ENCODE measurements around the gene ENGASE. TPM values are rescaled to one million over a fixed set of nuclear protein-coding genes. Genes with fewer than 3 reads are reported as not detected.
A peak's percentile ranks its signal among the peaks of the same experiment; 100 is the strongest.
"Not testable (repeated sequence)": the region's sequence is repeated elsewhere in the genome, so short reads cannot be mapped to it uniquely, and the experiment has no call there.

The ENGASE gene
- total and polyA plus RNA-seq, 2 experiments from 2014 or later, result 48.8 to 69.8 TPM

GRCh38 chr17:79027925-79028491 is 46.6 kb upstream of the ENGASE start:
- H3K27ac ChIP-seq, result peak overlapping the region; percentile 61
- no peak overlapping the region for H3K4me3 ChIP-seq
- H3K9me3 ChIP-seq (ENCODE audit: low read depth), result no peaks in the 10 kb centered on the region
- DNase-seq (ENCODE audit: low read depth in 1 of 2, low spot score in 1 of 2), result peak in 1 of 2 donors; percentile 89
- no peaks in the 10 kb centered on the region for H3K36me3 ChIP-seq
- peaks cover 21% of the 10 kb centered on the region for H3K27me3 ChIP-seq
- TF ChIP-seq CTCF (IDR thresholded peaks at IDR 0.05; ENCODE audit: low read depth, low read length), result no peak
- peaks cover 41% of the 10 kb centered on the region for H3K4me1 ChIP-seq (ENCODE audit: low read depth)

- Histone ChIP-seq H3K36me3 (no peaks in the 10 kb centered on the region), H3K27me3 (peaks cover 21% of the 10 kb centered on the region), H3K4me3 (no peak overlapping the region), H3K9me3 (ENCODE audit: low read depth) (no peaks in the 10 kb centered on the region), H3K27ac (no peak overlapping the region), H3K4me1 (ENCODE audit: low read depth) (peaks cover 40% of the 10 kb centered on the region)
- no peak for DNase-seq (ENCODE audit: low read depth in 1 of 2, low spot score in 1 of 2)
- peak; percentile 39 for TF ChIP-seq CTCF (IDR thresholded peaks at IDR 0.05; ENCODE audit: low read depth, low read length)
Measured at GRCh38 chr17:79028496-79029326, 45.9 kb upstream of the ENGASE start.

- Histone ChIP-seq H3K9me3 (ENCODE audit: low read depth) (no peaks in the 10 kb centered on the region), H3K36me3 (no peaks in the 10 kb centered on the region), H3K27me3 (peaks cover 21% of the 10 kb centered on the region), H3K4me1 (ENCODE audit: low read depth) (peaks cover 38% of the 10 kb centered on the region), H3K27ac (no peak overlapping the region), H3K4me3 (no peak overlapping the region)
- TF ChIP-seq CTCF (IDR thresholded peaks at IDR 0.05; ENCODE audit: low read depth, low read length), result no peak
- no peak for DNase-seq (ENCODE audit: low read depth in 1 of 2, low spot score in 1 of 2)
Measured at GRCh38 chr17:79029327-79030009, 45.2 kb upstream of the ENGASE start.

GRCh38 chr17:79030636-79031035 is 44.0 kb upstream of the ENGASE start:
- H3K27me3 ChIP-seq, result peaks cover 13% of the 10 kb centered on the region
- H3K4me3 ChIP-seq; H3K9me3 ChIP-seq (ENCODE audit: low read depth); H3K27ac ChIP-seq; DNase-seq (ENCODE audit: low read depth in 1 of 2, low spot score in 1 of 2); H3K36me3 ChIP-seq: not testable (repeated sequence)
- H3K4me1 ChIP-seq (ENCODE audit: low read depth), result peaks cover 28% of the 10 kb centered on the region

GRCh38 chr17:79031996-79032875 is 42.4 kb upstream of the ENGASE start:
- H3K4me3 ChIP-seq, result no peak overlapping the region
- H3K4me1 ChIP-seq (ENCODE audit: low read depth), result peaks cover 13% of the 10 kb centered on the region
- H3K9me3 ChIP-seq (ENCODE audit: low read depth), result no peaks in the 10 kb centered on the region
- peaks cover 13% of the 10 kb centered on the region for H3K27me3 ChIP-seq
- TF ChIP-seq CTCF (IDR thresholded peaks at IDR 0.05; ENCODE audit: low read depth, low read length), result no peak
- DNase-seq (ENCODE audit: low read depth in 1 of 2, low spot score in 1 of 2), result no peak
- no peaks in the 10 kb centered on the region for H3K36me3 ChIP-seq
- H3K27ac ChIP-seq, result no peak overlapping the region

Measured in cardiac muscle cell (in vitro differentiated cells and primary cell).